Measurements from ENCODE around the gene ST6GALNAC5. TPM values are rescaled to one million over a fixed set of nuclear protein-coding genes. Genes with fewer than 3 reads are reported as not detected.

The ST6GALNAC5 gene
- total and polyA plus RNA-seq, 9 donors, result 2.9 to 21.0 (median 9.9) TPM

- H3K4me1 ChIP-seq (ENCODE audit: insufficient read depth), result no peaks in the 10 kb centered on the region
- no peaks in the 10 kb centered on the region for H3K36me3 ChIP-seq
- no peak overlapping the region for H3K4me3 ChIP-seq
- H3K27ac ChIP-seq, result no peak overlapping the region
- WGBS, 3 donors, result 93 to 95% (median 94%) methylated on average over 10 of the region's 10 CpGs
- no peaks in the 10 kb centered on the region for H3K9me3 ChIP-seq
- TF ChIP-seq CTCF (IDR thresholded peaks at IDR 0.05) (no peak), EP300 (IDR thresholded peaks at IDR 0.05) (no peak), POLR2A (IDR thresholded peaks at IDR 0.05) (no peak)
- intact Hi-C loops (cut with DNase I), result no loop called here
- no peak for DNase-seq
- H3K27me3 ChIP-seq, result no peaks in the 10 kb centered on the region
These were observed 237.4 kb downstream of the ST6GALNAC5 start for GRCh38 chr1:77104672-77105071.

Small RNA genes within 50 kb of the gene (microRNA-seq; reads per million reads assigned to microRNA genes)
- 0 reads per million in 3 donors for gene MIR7156

Small RNA genes within 50 kb of the gene (small RNA-seq; reads per million reads assigned to genes)
- gene MIR7156, result not detected

Data from ovary (tissue), 9 donors.